ENCODE data around the gene KIAA0232.

GRCh38 chr4:6802626-6803025 lies 20.1 kb downstream of the KIAA0232 start:
- TF ChIP-seq CREB5 (CRISPR knock-in tag; IDR thresholded peaks at IDR 0.05; ENCODE audit: low read depth): no peak
- no peak for TF ChIP-seq CSDC2 (CRISPR knock-in tag; IDR thresholded peaks at IDR 0.05)
- no peak for TF ChIP-seq ARNTL (CRISPR knock-in tag; IDR thresholded peaks at IDR 0.05; ENCODE audit: borderline replicate concordance, low read depth)
- TF ChIP-seq ZFP3 (CRISPR knock-in tag; IDR thresholded peaks at IDR 0.05): no peak
- no peak for TF ChIP-seq RARB (CRISPR knock-in tag; IDR thresholded peaks at IDR 0.05)
- TF ChIP-seq, protein P1, sequence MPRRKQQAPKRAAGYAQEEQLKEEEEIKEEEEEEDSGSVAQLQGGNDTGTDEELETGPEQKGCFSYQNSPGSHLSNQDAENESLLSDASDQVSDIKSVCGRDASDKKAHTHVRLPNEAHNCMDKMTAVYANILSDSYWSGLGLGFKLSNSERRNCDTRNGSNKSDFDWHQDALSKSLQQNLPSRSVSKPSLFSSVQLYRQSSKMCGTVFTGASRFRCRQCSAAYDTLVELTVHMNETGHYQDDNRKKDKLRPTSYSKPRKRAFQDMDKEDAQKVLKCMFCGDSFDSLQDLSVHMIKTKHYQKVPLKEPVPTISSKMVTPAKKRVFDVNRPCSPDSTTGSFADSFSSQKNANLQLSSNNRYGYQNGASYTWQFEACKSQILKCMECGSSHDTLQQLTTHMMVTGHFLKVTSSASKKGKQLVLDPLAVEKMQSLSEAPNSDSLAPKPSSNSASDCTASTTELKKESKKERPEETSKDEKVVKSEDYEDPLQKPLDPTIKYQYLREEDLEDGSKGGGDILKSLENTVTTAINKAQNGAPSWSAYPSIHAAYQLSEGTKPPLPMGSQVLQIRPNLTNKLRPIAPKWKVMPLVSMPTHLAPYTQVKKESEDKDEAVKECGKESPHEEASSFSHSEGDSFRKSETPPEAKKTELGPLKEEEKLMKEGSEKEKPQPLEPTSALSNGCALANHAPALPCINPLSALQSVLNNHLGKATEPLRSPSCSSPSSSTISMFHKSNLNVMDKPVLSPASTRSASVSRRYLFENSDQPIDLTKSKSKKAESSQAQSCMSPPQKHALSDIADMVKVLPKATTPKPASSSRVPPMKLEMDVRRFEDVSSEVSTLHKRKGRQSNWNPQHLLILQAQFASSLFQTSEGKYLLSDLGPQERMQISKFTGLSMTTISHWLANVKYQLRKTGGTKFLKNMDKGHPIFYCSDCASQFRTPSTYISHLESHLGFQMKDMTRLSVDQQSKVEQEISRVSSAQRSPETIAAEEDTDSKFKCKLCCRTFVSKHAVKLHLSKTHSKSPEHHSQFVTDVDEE (CRISPR knock-in tag; IDR thresholded peaks at IDR 0.05): no peak
- TF ChIP-seq, protein P2, sequence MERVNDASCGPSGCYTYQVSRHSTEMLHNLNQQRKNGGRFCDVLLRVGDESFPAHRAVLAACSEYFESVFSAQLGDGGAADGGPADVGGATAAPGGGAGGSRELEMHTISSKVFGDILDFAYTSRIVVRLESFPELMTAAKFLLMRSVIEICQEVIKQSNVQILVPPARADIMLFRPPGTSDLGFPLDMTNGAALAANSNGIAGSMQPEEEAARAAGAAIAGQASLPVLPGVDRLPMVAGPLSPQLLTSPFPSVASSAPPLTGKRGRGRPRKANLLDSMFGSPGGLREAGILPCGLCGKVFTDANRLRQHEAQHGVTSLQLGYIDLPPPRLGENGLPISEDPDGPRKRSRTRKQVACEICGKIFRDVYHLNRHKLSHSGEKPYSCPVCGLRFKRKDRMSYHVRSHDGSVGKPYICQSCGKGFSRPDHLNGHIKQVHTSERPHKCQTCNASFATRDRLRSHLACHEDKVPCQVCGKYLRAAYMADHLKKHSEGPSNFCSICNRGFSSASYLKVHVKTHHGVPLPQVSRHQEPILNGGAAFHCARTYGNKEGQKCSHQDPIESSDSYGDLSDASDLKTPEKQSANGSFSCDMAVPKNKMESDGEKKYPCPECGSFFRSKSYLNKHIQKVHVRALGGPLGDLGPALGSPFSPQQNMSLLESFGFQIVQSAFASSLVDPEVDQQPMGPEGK (CRISPR knock-in tag; IDR thresholded peaks at IDR 0.05; ENCODE audit: borderline replicate concordance): no peak
- TF ChIP-seq, protein P3, sequence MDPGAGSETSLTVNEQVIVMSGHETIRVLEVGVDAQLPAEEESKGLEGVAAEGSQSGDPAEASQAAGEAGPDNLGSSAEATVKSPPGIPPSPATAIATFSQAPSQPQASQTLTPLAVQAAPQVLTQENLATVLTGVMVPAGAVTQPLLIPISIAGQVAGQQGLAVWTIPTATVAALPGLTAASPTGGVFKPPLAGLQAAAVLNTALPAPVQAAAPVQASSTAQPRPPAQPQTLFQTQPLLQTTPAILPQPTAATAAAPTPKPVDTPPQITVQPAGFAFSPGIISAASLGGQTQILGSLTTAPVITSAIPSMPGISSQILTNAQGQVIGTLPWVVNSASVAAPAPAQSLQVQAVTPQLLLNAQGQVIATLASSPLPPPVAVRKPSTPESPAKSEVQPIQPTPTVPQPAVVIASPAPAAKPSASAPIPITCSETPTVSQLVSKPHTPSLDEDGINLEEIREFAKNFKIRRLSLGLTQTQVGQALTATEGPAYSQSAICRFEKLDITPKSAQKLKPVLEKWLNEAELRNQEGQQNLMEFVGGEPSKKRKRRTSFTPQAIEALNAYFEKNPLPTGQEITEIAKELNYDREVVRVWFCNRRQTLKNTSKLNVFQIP (CRISPR knock-in tag; IDR thresholded peaks at IDR 0.05; ENCODE audit: borderline replicate concordance, low read depth): no peak
- no peak for TF ChIP-seq ZFP30 (CRISPR knock-in tag; IDR thresholded peaks at IDR 0.05)
- no peak for TF ChIP-seq SNAI2 (CRISPR knock-in tag; IDR thresholded peaks at IDR 0.05)
- no peak for TF ChIP-seq OSR1 (CRISPR knock-in tag; IDR thresholded peaks at IDR 0.05)
- TF ChIP-seq GLIS3 (CRISPR knock-in tag; IDR thresholded peaks at IDR 0.05): no peak
- no peak for TF ChIP-seq ZC3H10 (CRISPR knock-in tag; IDR thresholded peaks at IDR 0.05)

Measured in SK-N-SH treated with all-trans-retinoic acid at 6 μM for 48 hours (cell line).